GM19240 (cell line): ENCODE measurements around the gene ZDHHC4.
"Not testable (repeated sequence)": the region's sequence is repeated elsewhere in the genome, so short reads cannot be mapped to it uniquely, and the experiment has no call there.

Experiments used
- DNase-seq: peaks from one replicate; pipeline ENCODE4 v3.0.0; 2011; ENCODE audit warnings: low spot score; ENCODE audit not compliant: insufficient read length

The ZDHHC4 gene

DNA sequence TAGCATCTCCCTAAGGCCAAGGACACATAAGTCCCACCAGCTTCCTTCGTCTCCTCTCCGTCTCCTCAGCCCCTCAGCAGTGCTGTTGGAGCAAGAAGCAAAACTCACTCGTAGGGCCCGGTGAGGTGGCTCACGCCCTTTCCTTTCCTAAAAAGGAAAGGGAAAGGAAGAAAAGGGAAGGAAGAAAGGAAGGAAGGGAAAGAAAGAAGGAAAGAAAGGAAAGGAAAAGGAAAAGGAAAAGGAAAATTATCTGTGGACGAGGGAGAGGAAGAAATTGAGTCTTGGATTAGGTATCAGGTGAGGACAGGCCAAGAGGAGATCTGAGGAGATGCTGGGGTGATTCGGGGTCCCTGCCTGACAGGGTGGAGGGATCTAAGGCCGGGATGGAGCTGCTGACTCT is 56.8 kb downstream of the ZDHHC4 start:
- DNase-seq = no peak

DNA sequence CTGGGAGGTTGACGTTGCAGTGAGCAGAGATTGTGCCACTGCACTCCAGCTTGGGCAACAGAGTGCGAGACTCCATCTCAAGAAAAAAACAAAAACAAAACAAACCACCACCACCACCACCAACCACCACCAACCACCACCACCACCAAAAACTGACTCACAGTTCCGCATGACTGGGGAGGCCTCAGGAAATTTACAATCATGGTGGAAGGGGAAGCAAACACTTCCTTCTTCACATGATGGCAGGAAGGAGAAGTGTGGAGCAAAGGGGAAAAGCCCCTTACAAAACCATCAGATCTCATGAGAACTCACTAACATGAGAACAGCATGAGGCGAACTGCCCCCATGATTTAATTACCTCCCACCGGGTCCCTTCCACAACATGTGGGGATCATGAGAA is 57.7 kb downstream of the ZDHHC4 start:
- not testable (repeated sequence) for DNase-seq

DNA sequence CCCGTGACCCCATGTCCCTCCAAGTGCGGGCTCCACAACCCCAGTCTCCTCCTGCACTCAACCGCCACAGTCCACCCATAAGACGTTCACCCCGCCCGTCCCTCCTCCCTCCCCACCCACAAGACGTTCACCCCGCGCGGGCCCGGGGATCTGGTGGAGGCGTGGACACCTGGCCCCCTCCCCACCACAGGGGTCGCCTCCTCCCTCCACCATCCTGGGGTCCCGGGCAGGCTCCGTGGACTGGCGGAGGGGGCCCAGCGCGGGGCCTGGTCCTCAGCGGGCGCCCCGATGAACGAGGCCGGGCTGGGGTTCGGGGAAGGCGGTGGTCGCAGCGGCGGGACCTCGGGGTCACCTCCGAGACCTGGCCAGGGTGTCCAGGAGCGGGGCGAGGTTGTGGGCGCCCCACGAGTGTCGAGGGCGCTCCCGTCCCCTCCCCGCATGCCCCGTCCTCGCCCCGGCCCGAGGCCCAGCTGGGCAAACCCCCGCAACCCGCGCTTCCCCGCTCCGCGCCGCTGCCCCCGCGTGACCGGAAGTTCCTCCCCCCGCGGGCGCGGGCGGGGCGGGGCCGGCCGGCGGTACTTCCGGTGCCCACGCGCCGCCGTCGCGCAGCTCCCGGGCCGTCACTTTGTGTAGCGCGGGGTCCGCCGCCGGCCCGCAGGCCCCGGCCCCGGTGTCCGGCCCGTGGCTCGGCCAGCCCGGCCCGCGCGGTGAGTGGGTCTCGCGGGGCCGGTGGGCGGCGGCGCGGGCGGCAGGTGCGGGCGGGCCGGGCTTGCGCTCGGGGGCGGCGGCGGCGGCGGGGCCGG is 59.7 kb downstream of the ZDHHC4 start, which contains the start of gene ZNF316:
TSS of gene ZNF316 (plus strand) at position 578 of the 803 bp plus-strand sequence. CDS start 5,092 bp downstream, outside the sequence.
- DNase-seq = peak; percentile 92

DNA sequence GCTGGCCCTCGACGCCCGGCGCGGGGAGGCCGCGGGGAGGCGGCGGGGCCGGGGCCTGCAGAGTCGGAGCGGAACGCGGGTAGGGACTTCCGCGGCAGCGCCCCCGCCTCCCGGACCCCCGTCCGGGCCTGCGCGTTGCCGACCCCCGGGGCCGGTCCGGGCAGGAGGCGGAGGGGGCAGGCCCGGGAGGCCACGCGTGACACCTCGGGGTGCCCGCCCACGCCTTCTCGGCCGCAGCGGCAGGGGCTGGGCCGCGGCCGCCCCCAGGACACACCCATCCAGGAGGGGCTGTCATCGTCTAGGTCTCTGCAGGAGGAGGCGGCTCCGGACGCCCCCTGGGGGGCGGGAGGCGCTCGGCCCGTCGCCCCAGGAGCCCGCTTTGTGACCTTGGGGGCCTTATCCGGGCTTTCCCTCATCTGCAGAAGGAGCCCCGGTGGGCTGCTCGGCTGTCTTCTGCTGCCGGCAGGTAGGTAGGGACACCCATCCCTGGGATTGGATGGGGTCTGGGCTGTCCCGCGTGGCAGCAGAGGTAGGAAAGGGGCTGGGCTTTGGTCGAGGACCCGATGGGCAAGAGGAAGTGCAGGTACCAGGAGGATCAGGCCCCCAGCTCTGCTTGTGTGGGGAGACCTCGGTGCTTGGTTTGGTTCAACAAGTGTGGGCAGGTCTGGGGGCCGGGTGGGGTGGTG is 60.4 kb downstream of the ZDHHC4 start:
- peak; percentile 98 for DNase-seq
